LHCN-M2 (cell line): ENCODE results near the gene TIPIN. TPM values are rescaled to one million over a fixed set of nuclear protein-coding genes. Genes with fewer than 3 reads are reported as not detected.

Experiments
- DNase-seq: peaks from one replicate; pipeline ENCODE4 v3.0.0-alpha.2; 2012; ENCODE audit warnings: low read depth
- total RNA-seq: library from RNA; depleted of rRNA; stranded (reverse); fragments of >200 nt; gene quantifications from 2 replicates; pipeline ENCODE4 v1.2.3, GENCODE V29; 2014; rRNA removed

TIPIN gene
- total RNA-seq, 1 experiment from 2014 or later, result 23.2 TPM

DNA sequence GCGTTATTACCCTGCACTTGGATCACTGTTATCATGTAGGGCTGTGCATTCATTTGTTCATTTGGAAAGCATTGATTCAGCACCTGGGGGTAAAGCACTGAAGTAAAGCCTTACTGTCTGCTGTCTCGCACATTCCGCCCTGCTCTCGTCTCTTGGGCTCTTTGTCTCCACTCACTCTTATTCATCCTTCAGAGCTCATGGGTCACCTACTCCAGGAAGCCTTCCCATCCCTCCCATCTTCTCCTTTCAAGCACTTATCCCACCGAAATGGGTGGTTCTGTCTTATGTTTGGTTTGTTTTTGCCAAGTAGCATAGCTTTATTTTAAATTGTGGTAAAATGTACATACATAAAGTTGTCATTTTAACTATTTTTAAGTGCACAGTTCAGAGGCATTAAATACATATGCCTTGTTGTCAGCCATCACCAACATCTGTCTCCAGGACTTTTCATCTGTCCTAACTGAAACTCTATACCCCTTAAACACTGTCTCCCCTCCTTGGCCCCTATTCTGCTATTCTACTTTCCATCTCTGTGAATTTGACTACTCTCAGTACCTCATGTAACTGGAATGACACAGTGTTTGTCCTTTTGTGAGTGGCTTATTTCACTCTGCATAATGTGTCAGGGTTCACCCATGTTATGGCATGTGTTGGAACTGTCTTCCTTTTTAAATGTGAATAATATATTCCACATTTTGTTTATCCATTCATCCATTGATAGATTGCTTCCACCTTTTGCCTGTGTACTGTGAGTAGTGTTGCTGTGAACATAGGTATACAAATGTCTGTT is 53.8 kb downstream of the TIPIN start:
- DNase-seq, result no peak

DNA sequence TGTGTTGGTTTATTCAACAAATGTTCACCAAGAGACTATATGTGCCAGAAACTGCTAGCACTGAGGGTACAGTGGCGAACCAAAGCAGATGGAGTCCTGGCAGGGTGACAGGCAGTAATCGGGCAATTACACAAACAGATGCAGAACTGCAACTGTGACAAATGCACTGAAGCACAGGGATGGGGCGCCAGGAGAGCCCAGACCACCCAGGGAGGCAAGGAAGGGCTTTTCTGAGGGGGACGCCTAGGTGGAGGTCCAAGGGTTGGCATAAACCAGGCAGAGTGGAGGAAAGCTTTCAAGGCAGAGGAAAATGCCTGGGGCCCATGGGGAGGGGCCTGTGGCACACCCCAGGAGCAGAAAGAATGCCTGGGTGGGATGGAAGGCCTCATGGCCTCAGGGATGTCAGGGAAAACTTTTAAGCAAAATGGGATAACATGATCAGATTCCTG is 57.7 kb downstream of the TIPIN start:
- DNase-seq, result no peak

GRCh38 chr15:66296186-66296585 is 60.3 kb downstream of the TIPIN start:
- DNase-seq, result no peak

GRCh38 chr15:66294932-66295235 is 61.6 kb downstream of the TIPIN start:
- peak; percentile 39 for DNase-seq

DNA sequence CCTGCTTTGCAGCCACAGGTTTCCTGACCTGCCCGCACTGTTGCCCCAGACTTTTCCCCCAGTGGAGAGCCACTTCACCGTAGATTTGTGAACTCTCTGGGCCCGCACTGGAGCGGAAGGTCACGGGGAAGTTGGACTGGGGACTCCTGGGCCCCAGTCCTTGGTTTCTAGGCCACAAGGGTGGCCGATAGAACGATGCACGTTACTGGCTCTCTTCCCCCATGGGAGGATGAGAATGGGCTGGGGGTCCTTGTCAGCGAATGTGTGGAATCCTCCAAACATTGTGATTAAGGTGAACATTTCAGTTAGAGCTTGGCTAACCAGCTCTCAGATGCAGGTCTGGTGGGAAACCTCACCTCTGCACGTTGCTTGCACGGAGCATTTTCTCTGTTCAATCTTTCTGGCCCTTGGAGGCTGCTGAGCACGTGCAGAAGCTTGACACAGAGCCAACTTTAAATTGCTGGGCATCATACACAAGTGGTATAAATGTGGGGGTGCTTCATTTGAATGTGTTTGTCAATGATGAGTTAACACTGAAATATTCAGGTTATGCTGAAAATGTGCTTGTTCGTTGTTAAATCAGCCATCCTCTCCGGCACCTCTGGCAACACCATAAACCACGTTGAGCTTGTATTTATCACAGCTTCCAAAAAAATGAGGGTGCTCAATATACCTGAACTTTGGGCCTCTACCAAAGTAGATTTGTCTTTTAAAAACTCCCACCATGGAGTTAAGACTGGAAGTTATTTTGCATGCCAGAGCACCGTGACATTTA is 62.1 kb downstream of the TIPIN start:
- DNase-seq, result peak; percentile 81

GRCh38 chr15:66293419-66294156 is 62.9 kb downstream of the TIPIN start, which contains the start of gene DIS3L:
DIS3L (plus strand) TSS chr15:66293568; CDS start chr15:66293597, 29 bp downstream.
- DNase-seq, result peak; percentile 39

- no peak for DNase-seq
These were observed 63.7 kb downstream of the TIPIN start for GRCh38 chr15:66292571-66293418.

DNA sequence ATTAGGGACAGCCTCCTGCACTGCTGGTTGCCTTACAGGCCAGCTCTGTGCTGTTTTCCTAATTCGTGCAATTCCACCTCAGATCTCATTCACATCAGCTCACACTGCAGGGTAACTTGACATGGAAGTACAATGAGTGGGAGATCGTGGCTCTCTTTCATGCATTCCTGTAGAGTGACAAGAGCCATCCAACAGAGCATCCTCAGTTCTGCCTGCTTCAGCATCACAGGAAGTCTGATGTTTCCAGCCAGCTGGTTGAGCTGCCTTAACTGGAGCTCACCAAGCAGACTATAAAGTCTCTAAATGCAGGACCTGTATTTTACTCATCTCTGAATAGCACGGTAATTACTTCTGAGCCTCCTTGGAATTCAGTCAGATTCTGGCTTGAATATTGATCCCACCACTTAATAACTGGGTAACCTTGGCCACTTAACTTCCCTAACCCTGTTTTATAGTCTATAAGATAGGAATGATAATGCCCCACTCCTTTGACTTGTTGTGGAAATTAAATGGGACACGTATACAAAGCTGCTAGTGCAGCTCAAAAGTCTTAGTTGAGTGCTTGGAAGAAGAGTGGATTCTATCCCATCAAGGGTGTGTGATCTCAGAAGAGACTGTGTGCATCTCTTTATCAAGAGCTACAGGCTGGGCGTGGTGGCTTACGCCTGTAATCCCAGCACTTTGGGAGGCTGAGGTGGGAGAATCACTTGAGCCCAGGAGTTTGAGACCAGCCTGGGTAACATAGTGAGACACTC is 64.5 kb downstream of the TIPIN start:
- DNase-seq, result peak; percentile 31

DNA sequence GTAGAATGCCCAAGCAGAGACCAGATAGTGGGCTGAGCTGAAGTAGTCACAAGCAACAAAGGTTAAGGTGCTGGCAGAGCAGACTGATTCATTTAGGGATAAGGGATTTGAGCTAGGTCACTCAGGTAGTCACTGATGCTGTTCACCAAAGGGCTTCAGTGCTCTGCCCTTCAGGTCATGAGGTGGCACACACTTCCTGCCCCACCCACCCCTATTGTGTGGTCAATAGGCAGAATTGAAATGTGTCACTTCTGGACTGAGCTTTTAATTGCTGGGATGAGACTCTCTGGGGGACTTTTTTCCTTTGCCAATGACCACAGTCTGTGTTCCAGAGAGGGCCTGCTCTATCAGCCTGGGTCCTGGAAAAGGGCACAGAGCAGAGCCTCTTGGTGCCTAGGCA is 66.0 kb downstream of the TIPIN start:
- no peak for DNase-seq

- DNase-seq, result no peak
These were observed 66.5 kb downstream of the TIPIN start for GRCh38 chr15:66290007-66290406.

GRCh38 chr15:66288551-66289185 is 67.8 kb downstream of the TIPIN start:
- no peak for DNase-seq

DNA sequence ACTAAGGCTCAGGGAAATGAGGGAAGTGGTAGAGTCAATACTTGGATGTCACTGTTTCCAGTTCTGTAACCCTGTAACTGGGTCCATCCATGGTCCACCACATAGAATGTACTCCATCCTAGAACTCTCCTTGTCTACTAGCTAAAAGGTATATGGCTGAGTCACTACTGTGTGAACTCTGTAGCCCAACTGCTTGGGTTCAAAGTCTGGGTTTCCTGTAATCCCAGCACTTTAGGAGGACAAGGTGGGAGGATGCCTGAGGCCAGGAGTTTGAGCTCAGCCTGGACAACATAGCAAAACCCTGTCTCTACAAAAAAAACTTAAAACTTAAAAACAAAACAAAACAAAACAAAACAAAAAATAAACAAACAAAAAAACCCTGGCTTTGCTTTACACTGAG is 68.4 kb downstream of the TIPIN start:
- no peak for DNase-seq

- DNase-seq, result peak; percentile 38
These were observed 68.9 kb downstream of the TIPIN start for GRCh38 chr15:66287461-66288057.

Other genes with a start within 250 kb of the TIPIN start
- gene MEGF11, start 102.9 kb downstream of the TIPIN start, total RNA-seq, result not detected in 2 replicates
- 26.9 and 34.8 TPM in 2 replicates for gene DIS3L, start 63.1 kb downstream of the TIPIN start, total RNA-seq
- 60.5 and 68.4 TPM in 2 replicates for gene MAP2K1, start 30.2 kb upstream of the TIPIN start, total RNA-seq
- 14.5 and 17.6 TPM in 2 replicates for gene SNAPC5, start 141.1 kb upstream of the TIPIN start, total RNA-seq
- 4,112 and 6,708 TPM in 2 replicates for gene RPL4, start 148.2 kb upstream of the TIPIN start, total RNA-seq
- gene ZWILCH, start 148.6 kb upstream of the TIPIN start, total RNA-seq, result 44.9 and 51.1 TPM in 2 replicates
- gene LCTL, start 209.3 kb upstream of the TIPIN start, total RNA-seq, result 0.11 TPM in 1 of 2 replicates, not detected in the other